Duodenal mucosa (tissue), 2 donors: ENCODE measurements around the gene OBSL1.

Source experiments
- H3K27ac ChIP-seq: one replicate; pipeline ENCODE4 v1.7.0; 2013; ENCODE audit warnings: low read depth, low read length
- H3K27me3 ChIP-seq, 2 donors: one replicate each; pipeline ENCODE4 v1.7.0; 2013; ENCODE audit warnings: low read length in 2 of 2, control low read depth in 1 of 2; ENCODE audit not compliant: insufficient read depth in 2 of 2, control insufficient read depth in 1 of 2
- H3K36me3 ChIP-seq, 2 donors: one replicate each; pipeline ENCODE4 v1.7.0; 2013; ENCODE audit warnings: low read length in 2 of 2, control low read depth in 1 of 2; ENCODE audit not compliant: insufficient read depth in 2 of 2, control insufficient read depth in 1 of 2
- H3K4me1 ChIP-seq, 2 donors: one replicate each; pipeline ENCODE4 v1.7.0; 2013; ENCODE audit warnings: low read length in 2 of 2, control low read depth in 1 of 2; ENCODE audit not compliant: insufficient read depth in 2 of 2, control insufficient read depth in 1 of 2
- H3K4me3 ChIP-seq, 2 donors: one replicate each; pipeline ENCODE4 v1.7.0; 2013; ENCODE audit warnings: low read length in 2 of 2, low read depth in 1 of 2
- H3K9ac ChIP-seq, 2 donors: one replicate each; pipeline ENCODE4 v1.7.0; 2013; ENCODE audit warnings: low read length in 2 of 2, low read depth in 1 of 2
- H3K9me3 ChIP-seq, 2 donors: one replicate each; pipeline ENCODE4 v1.7.0; 2013; ENCODE audit warnings: low read length in 2 of 2, control low read depth in 1 of 2; ENCODE audit not compliant: control insufficient read depth in 1 of 2

Gene OBSL1

DNA sequence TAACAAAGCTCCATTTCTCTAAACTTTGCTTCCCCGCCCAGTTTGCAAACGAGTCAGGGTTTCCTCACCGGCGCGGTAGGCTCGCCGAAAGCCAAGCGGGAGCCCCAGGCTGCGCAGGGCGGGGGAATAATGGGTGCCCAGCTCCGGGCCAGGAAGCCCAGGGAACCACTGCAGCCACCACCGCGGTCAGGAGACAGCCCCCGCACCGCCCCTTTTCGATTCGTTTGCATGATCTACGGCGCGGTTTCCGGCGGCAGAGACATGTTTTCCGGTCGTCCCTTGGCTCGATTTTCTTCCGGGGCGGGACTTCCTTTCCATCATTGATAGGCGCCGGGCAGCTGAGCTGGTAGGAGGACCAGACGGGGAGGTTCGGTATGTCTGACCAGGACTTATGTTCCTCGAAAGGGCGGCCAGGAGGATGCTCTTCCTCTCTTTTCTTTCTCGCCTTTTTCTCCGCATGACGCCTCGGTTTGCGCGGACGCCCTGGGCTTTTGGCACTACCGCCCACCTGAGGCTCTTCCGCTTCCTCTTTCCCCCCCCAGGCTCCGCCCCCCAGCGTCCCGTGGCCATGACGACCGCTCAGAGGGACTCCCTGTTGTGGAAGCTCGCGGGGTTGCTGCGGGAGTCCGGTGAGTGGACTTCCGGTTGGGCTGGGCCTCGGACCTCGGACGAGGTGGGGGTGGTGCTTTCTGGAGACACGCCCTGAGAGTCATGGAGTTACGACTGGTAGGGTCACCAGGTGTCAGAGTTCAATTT lies 26.4 kb upstream of the OBSL1 start, which contains the start of gene STK11IP:
Gene STK11IP, plus strand, starts transcription at position 306 of the 756 bp plus-strand sequence. Its CDS starts 263 bp downstream, at position 569.
- Histone ChIP-seq H3K4me1 (peaks cover 5 to 13% of the 10 kb centered on the region in 2 donors), H3K9ac (peak within 1 kb of the TSS; percentile 75 to 89)

GRCh38 chr2:219596954-219597551 lies 25.7 kb upstream of the OBSL1 start:
- H3K4me1 ChIP-seq, result peaks cover 5 to 13% of the 10 kb centered on the region in 2 donors
- no peaks in the 10 kb centered on the region for H3K9me3 ChIP-seq
- no peaks in the 10 kb centered on the region for H3K27me3 ChIP-seq
- peak overlapping the region; percentile 75 to 89 for H3K9ac ChIP-seq
- H3K4me3 ChIP-seq, result peak overlapping the region; percentile 84 to 96
- H3K27ac ChIP-seq, result peak overlapping the region; percentile 67
- H3K36me3 ChIP-seq, result peaks cover 4 to 11% of the 10 kb centered on the region in 2 donors

More for the DNA sequence above, 26.4 kb upstream of the OBSL1 start, which contains the start of gene STK11IP:
- H3K4me3 ChIP-seq, result peak within 1 kb of the TSS; percentile 84 to 96
- H3K9me3 ChIP-seq, result no peaks in the 10 kb centered on the region
- peaks cover 9 to 18% of the 10 kb centered on the region in 2 donors for H3K36me3 ChIP-seq
- H3K27me3 ChIP-seq, result no peaks in the 10 kb centered on the region
- peak within 1 kb of the TSS; percentile 67 for H3K27ac ChIP-seq

DNA sequence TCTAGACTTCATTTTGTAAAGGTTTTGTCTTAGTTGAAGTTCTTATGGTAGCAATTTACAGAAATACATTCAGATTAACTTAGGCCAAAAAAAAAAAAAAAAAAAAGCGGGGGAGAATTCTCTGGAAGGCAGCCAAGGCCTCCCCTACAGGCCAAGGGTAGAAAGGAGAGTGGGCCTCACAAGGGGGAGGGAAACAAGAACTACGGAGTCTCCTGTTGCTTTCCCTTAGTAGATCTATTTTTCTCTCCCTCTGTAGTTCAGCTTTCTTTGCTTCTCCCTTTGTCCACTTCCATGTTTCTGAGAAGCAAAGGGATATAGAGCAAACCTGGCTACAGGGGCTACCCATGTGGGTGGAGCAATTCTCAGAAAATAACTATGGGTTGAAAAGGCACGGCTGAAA lies 23.9 kb upstream of the OBSL1 start:
- Histone ChIP-seq H3K27ac (no peak overlapping the region), H3K9me3 (no peaks in the 10 kb centered on the region), H3K27me3 (no peaks in the 10 kb centered on the region), H3K9ac (no peak overlapping the region), H3K36me3 (no peaks in the 10 kb centered on the region), H3K4me1 (peaks cover 5 to 13% of the 10 kb centered on the region in 2 donors), H3K4me3 (no peak overlapping the region)

- Histone ChIP-seq H3K36me3 (no peaks in the 10 kb centered on the region), H3K4me3 (no peak overlapping the region), H3K9ac (no peak overlapping the region), H3K27ac (no peak overlapping the region), H3K9me3 (no peaks in the 10 kb centered on the region), H3K27me3 (no peaks in the 10 kb centered on the region), H3K4me1 (peaks cover 0 to 6% of the 10 kb centered on the region in 2 donors)
Measured at GRCh38 chr2:219593154-219593553, 21.8 kb upstream of the OBSL1 start.

DNA sequence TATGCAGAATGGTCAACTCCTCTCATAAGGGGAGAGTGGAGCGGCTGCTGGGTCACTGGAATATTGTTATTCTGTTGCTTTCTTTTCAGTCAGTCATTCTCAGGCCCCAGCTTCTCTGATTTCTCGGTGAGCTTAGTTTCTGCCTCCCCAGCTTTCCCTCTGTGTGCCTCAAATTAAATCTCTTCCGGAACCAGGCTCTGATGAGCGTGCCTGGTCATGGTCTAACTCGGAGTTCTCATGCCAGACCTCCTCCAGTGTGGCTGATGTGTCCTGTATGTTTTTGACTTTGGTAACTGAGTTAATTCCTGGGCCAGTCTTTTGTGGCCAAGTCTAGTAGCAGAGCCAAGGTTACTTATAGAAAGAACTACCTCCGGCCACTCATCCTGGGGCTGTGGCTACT lies 21.4 kb upstream of the OBSL1 start:
- Histone ChIP-seq H3K27me3 (no peaks in the 10 kb centered on the region), H3K9me3 (no peaks in the 10 kb centered on the region), H3K27ac (no peak overlapping the region), H3K36me3 (no peaks in the 10 kb centered on the region), H3K4me1 (peaks cover 0 to 4% of the 10 kb centered on the region in 2 donors), H3K9ac (no peak overlapping the region), H3K4me3 (no peak overlapping the region)

DNA sequence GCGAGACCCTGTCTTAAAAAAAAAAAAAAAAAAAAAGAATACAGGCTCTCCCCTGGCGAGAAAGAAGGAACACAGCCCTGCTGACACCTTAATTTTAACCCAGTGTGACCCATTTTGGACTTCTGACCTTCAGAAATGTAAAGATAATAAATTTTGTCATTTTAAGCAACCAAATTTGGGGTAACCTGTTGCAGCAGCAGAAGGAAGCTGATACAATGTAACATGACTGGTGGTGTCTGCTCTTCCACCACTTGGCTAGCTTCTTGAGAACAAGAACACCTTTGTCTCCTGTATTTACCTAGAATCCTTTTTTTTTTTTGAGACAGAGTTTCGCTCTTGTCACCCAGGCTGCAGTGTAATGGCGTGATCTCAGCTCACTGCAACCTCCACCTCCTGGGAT lies 19.8 kb upstream of the OBSL1 start:
- H3K4me3 ChIP-seq, result no peak overlapping the region
- no peaks in the 10 kb centered on the region for H3K4me1 ChIP-seq
- H3K36me3 ChIP-seq, result no peaks in the 10 kb centered on the region
- no peaks in the 10 kb centered on the region for H3K9me3 ChIP-seq
- H3K27me3 ChIP-seq, result no peaks in the 10 kb centered on the region
- no peak overlapping the region for H3K9ac ChIP-seq
- H3K27ac ChIP-seq, result no peak overlapping the region

DNA sequence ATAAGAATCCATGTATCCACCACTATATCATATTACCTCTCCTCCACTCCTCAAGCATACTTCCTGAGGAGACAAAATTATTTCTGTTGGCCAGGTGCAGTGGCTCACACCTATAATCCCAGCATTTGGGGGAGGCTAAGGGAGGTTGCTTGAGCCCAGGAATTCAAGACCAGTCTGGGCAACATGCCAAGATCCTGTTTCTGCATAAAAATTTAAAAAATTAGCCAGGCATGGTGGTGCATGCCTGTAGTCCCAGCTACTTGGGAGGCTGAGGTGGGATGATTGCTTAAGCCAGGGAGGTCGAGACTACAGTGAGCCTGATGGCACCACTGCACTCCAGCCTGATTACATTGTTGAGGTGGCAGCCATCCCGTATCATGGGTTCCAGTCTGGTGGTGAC lies 10.0 kb upstream of the OBSL1 start:
- no peaks in the 10 kb centered on the region for H3K9me3 ChIP-seq
- no peak overlapping the region for H3K4me3 ChIP-seq
- H3K4me1 ChIP-seq, result no peaks in the 10 kb centered on the region
- no peak overlapping the region for H3K9ac ChIP-seq
- peaks cover 7 to 13% of the 10 kb centered on the region in 2 donors for H3K27me3 ChIP-seq
- no peak overlapping the region for H3K27ac ChIP-seq
- no peaks in the 10 kb centered on the region for H3K36me3 ChIP-seq

- Histone ChIP-seq H3K27me3 (peaks cover 13 to 21% of the 10 kb centered on the region in 2 donors), H3K27ac (no peak overlapping the region), H3K4me3 (no peak overlapping the region), H3K36me3 (no peaks in the 10 kb centered on the region), H3K9ac (no peak overlapping the region), H3K9me3 (no peaks in the 10 kb centered on the region), H3K4me1 (no peaks in the 10 kb centered on the region)
Measured at GRCh38 chr2:219578811-219579613, 7.7 kb upstream of the OBSL1 start.

GRCh38 chr2:219576505-219577388 lies 5.4 kb upstream of the OBSL1 start:
- Histone ChIP-seq H3K4me3 (no peak overlapping the region), H3K27me3 (peaks cover 16 to 28% of the 10 kb centered on the region in 2 donors), H3K27ac (no peak overlapping the region), H3K9me3 (no peaks in the 10 kb centered on the region), H3K4me1 (no peaks in the 10 kb centered on the region), H3K9ac (no peak overlapping the region), H3K36me3 (no peaks in the 10 kb centered on the region)
